Left hindlimb (tissue), 1 donor: Measurements from ENCODE around the gene SLC15A2.

Experiments
- DNase-seq: peaks from one replicate; pipeline ENCODE4 v3.0.0-alpha.2; 2018

Gene SLC15A2

DNA sequence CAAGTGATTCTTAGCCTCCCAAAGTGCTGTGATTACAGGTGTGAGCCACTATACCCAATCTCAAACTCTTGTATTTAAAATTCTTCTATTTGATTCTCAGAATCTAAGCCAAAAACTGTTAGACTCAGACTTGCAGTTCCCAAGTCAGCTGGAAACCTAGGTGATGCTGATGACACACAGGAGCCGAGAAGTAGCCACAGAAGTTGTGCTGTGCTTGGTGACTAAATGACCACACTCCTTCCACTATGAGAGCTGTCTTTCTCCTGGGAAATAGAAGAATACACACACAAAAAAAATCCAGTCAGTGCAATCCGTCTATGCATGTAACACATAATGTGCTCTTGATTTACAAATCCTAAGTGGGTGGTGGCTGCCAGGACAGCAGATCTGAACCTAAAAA, 93.9 kb downstream of the SLC15A2 start:
- no peak for DNase-seq

DNA sequence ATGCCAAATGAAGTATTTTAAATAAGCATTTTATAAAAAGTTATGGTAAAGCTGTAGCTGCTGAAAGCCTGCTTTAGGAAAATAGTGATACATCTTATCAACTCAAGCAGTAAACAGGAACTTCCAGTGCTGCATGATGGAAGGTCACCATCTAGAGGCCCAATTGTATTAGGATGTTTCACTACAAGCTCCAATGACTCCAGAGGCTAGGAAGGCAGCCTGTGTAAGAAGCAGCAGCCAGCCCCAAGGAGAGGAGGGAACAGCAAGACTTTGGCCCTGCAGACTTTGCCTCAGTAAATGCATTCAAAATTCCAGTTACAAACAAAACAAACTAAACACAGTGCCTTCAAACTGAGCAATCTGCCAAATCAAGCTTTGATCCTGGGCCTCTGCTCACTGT, 95.7 kb downstream of the SLC15A2 start:
- no peak for DNase-seq

DNA sequence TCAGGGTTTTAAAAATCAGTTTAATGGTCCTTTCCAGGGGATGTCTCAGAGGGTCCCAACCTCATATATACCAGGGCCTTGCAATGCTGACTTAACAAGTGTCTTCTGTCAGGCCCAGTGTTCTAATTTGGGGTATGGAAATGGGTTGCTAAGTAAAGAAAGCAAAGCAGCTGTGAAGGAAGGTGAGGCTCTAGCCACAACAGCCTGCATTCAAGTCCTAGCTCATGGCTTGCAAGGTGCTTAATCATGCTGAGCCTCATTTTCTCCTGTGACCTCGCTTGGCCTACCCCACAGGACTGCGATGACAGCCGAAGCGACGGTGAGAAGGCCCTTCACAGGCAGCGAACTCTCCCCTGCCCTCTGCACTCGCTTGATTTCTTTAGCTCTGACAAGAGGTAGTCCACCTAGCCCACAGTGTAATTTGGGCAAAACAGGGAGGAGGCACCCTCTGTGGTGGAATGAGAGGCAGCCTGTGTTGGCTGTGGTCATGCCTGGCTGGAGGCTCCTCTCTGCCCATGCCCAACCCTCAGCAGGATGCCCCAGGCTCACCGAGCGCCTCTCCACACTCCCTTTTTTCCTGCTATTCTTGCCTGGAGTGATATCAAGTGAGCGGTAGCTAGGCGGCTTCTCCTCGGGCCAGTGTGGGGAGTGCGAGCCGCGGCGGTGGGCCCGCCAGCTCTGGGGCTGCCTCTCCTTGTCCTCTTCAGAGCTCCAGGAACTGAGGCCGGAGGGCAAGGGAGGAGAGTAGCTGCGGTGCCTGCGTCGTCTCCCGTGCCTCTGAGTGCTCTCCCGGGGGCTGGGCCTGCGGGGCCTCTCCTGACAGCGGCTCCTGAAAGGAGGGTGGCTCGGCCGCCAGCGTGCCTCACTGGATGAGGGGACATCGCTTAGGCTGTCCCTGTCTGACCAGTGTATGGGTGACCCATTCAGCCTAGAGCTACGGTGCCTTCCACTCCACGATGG, 98.7 kb downstream of the SLC15A2 start:
- DNase-seq: no peak
